Measurements from ENCODE around the gene TAF8. TPM values are rescaled to one million over a fixed set of nuclear protein-coding genes. Genes with fewer than 3 reads are reported as not detected.

Gene TAF8
- total and polyA plus RNA-seq, 10 of the 15 experiments (the other 5 are each of a cell fraction or from before 2014, with no cell fraction given) = 11.7 to 30.9 (median 19.9) TPM

GRCh38 chr6:42104095-42104803 lies 53.9 kb downstream of the TAF8 start:
- intact Hi-C loops (cut with micrococcal nuclease; ENCODE audit: unreplicated experiment) (no loop called here), in situ Hi-C loops (cut with MboI) (no loop called here)
- Histone ChIP-seq H3K9ac (ENCODE audit: control insufficient read depth, insufficient read depth, low read length) (peak overlapping the region; percentile 14; the same call in 1 of the 2 replicates), H3K4me3 (peak overlapping the region; percentile 68; the same call in 1 of the 2 replicates), H3K79me2 (ENCODE audit: control insufficient read depth, insufficient read depth, low read length) (no peaks in the 10 kb centered on the region), H3K27ac (ENCODE audit: control insufficient read depth, insufficient read depth) (no peak overlapping the region), H2AFZ (ENCODE audit: control insufficient read depth, low read depth, low read length) (peak overlapping the region; percentile 85), H3K9me3 (replicated peaks; ENCODE audit: control insufficient read depth, insufficient read depth, low read length) (no peaks in the 10 kb centered on the region), H3K27me3 (replicated peaks in 1 of 2; ENCODE audit: control insufficient read depth in 2 of 2, insufficient read depth in 2 of 2, low read length in 1 of 2) (peaks cover 0 to 3% of the 10 kb centered on the region in 2 experiments; a peak in 1 of 4 replicates), H4K20me1 (ENCODE audit: control insufficient read depth, insufficient read depth) (no peaks in the 10 kb centered on the region), H3K4me2 (ENCODE audit: control insufficient read depth, insufficient read depth) (peak overlapping the region; percentile 82), H3K36me3 (ENCODE audit: control insufficient read depth in 2 of 2, insufficient read depth in 2 of 2, low read length in 1 of 2) (no peaks in the 10 kb centered on the region), H3K4me1 (ENCODE audit: control insufficient read depth, insufficient read depth, low read length) (no peaks in the 10 kb centered on the region)
- DNase-seq (ENCODE audit: low read depth, low spot score) = peak; percentile 15
- FAIRE-seq = peak; percentile 70
- peak; percentile 90 for ATAC-seq
- no TSS peak for BruUV-seq (replicated peaks)
- ChIA-PET SMC1A (ENCODE audit: uncharacterized antibody, unreplicated experiment) (interaction anchor here (0.6 to 1.5 kb wide), 12 partner anchors 11 to 257 kb away, joined by 3 to 7 read pairs (median 3); no protein-coding TSS in a partner anchor), POLR2A (interaction anchor here (0.6 to 0.7 kb wide), 2 partner anchors 50 to 429 kb away, joined by 3 read pairs; no protein-coding TSS in a partner anchor), CTCF (interaction anchor here (0.6 to 2.9 kb wide), 39 partner anchors 8 to 1232 kb away, joined by 3 to 21 read pairs (median 4); partner anchors contain the start of genes MRPS10 and TAF8), RAD21 (ENCODE audit: unreplicated experiment) (interaction anchor here (0.9 to 2.4 kb wide), 8 partner anchors 13 to 448 kb away, joined by 3 to 11 read pairs (median 6); no protein-coding TSS in a partner anchor)
- WGBS (ENCODE audit: insufficient coverage, insufficient replicate concordance, low lambda C conversion rate, missing lambda C conversion rate) = 5% methylated on average over 56 of the region's 66 CpGs
- TF ChIP-seq TCF3 (IDR thresholded peaks at IDR 0.05; ENCODE audit: borderline replicate concordance, insufficient read depth, low read depth, low read length) (no peak), BHLHE40 (IDR thresholded peaks at IDR 0.05; ENCODE audit: borderline replicate concordance in 1 of 2, low read depth in 2 of 2, low read length in 1 of 2) (peak in 1 of 2 experiments; percentile 79; a peak in 2 of 4 replicates), ZBTB4 (CRISPR knock-in tag; IDR thresholded peaks at IDR 0.05) (no peak), ESRRA (IDR thresholded peaks at IDR 0.05; ENCODE audit: low read length) (no peak), POLR2A (IDR thresholded peaks at IDR 0.05; ENCODE audit: low read depth, low read length) (0 out of 2 replicates have a peak, but pooled peaks have one; percentile 20), MTA3 (IDR thresholded peaks at IDR 0.05; ENCODE audit: borderline replicate concordance, low read length) (no peak), BACH1 (IDR thresholded peaks at IDR 0.05; ENCODE audit: borderline replicate concordance) (no peak), ETV6 (conservative IDR thresholded peaks at IDR 0.05 in 1 of 2, IDR thresholded peaks at IDR 0.05 in 1 of 2; ENCODE audit: borderline replicate concordance in 1 of 2, low read depth in 1 of 2) (no peak), SMARCA5 (IDR thresholded peaks at IDR 0.05) (peak; percentile 92; the same call in 1 of the 2 replicates), RAD21 (IDR thresholded peaks at IDR 0.05; ENCODE audit: insufficient read depth, low read depth, low read length) (peak; percentile 38; the same call in 1 of the 2 replicates), TCF12 (IDR thresholded peaks at IDR 0.05; ENCODE audit: low read depth, low read length) (no peak), FOXK2 (IDR thresholded peaks at IDR 0.05) (no peak), KAT2A (conservative IDR thresholded peaks at IDR 0.05; ENCODE audit: control insufficient read depth, low read depth, low read length) (no peak)
- TF ChIP-seq, protein P1, sequence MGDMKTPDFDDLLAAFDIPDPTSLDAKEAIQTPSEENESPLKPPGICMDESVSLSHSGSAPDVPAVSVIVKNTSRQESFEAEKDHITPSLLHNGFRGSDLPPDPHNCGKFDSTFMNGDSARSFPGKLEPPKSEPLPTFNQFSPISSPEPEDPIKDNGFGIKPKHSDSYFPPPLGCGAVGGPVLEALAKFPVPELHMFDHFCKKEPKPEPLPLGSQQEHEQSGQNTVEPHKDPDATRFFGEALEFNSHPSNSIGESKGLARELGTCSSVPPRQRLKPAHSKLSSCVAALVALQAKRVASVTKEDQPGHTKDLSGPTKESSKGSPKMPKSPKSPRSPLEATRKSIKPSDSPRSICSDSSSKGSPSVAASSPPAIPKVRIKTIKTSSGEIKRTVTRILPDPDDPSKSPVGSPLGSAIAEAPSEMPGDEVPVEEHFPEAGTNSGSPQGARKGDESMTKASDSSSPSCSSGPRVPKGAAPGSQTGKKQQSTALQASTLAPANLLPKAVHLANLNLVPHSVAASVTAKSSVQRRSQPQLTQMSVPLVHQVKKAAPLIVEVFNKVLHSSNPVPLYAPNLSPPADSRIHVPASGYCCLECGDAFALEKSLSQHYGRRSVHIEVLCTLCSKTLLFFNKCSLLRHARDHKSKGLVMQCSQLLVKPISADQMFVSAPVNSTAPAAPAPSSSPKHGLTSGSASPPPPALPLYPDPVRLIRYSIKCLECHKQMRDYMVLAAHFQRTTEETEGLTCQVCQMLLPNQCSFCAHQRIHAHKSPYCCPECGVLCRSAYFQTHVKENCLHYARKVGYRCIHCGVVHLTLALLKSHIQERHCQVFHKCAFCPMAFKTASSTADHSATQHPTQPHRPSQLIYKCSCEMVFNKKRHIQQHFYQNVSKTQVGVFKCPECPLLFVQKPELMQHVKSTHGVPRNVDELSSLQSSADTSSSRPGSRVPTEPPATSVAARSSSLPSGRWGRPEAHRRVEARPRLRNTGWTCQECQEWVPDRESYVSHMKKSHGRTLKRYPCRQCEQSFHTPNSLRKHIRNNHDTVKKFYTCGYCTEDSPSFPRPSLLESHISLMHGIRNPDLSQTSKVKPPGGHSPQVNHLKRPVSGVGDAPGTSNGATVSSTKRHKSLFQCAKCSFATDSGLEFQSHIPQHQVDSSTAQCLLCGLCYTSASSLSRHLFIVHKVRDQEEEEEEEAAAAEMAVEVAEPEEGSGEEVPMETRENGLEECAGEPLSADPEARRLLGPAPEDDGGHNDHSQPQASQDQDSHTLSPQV (IDR thresholded peaks at IDR 0.05) = peak; percentile 54; the same call in 1 of the 2 replicates

All from GM12878 (cell line).